NCI-H2227 treated with DMSO at 0.1 percent for 48 hours (cell line): Measurements from ENCODE around the gene KCNQ1.

Experiments used
- DNase-seq: peaks from one replicate; lab custom pipeline; 2025; lab: John Stamatoyannopoulos, UW

KCNQ1 gene

DNA sequence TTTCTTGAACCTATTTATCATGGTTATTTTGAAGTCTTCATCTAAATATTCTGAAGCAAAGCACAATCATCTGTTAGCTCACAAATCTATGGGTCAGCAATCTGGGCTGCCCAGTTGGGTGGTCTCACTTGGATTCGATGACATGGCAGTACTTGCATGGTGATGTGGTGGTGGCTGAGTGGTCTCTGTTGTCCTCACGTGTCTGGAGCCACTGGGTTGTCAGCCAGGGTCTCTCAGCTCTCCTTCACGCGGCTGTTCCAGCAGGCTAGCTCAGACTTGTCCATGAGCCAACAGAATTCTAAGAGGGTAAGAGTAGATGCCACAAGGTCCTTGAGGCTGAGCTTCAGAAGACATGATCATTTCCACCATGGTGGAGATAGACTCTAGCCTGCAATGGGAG lies 321.4 kb downstream of the KCNQ1 start:
- no peak for DNase-seq

DNA sequence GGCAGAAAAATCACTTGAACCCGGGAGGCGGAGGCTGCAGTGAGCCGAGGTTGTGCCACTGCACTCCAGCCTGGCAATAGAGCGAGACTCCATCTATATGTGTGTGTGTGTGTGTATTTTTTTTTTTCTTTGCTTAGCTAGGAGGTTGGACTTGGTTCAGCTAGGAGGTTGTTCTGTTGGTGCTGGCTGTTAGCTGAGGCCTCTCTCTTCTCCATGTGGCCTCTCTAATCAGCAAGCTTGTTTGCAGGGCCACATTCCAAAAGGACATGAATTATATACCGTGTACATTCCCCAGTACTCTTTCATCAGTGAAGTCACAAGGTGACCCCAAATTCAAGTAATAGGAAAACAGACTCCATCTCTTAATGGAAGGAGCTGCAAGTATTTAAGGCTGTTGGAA lies 322.3 kb downstream of the KCNQ1 start:
- no peak for DNase-seq

DNA sequence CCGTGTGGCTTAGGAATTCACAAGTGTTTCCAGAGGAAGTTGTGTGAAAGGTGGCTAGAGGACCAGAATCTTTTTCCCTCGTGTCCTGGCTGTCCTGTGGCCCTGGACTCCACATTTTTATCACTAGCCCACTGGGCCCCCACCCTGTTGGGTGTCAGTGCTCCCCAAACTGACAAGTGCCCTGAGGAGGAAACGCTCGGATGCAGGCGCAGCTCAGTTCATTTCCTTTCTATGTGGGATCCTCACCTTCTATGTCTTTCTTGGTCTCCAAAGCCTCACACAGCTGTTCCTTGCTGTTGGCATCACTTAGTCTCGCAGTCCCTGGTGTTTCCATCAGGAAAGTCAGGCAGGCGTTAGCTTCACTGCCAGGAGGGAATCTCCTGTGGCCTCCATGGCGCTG lies 323.0 kb downstream of the KCNQ1 start:
- DNase-seq = no peak

DNA sequence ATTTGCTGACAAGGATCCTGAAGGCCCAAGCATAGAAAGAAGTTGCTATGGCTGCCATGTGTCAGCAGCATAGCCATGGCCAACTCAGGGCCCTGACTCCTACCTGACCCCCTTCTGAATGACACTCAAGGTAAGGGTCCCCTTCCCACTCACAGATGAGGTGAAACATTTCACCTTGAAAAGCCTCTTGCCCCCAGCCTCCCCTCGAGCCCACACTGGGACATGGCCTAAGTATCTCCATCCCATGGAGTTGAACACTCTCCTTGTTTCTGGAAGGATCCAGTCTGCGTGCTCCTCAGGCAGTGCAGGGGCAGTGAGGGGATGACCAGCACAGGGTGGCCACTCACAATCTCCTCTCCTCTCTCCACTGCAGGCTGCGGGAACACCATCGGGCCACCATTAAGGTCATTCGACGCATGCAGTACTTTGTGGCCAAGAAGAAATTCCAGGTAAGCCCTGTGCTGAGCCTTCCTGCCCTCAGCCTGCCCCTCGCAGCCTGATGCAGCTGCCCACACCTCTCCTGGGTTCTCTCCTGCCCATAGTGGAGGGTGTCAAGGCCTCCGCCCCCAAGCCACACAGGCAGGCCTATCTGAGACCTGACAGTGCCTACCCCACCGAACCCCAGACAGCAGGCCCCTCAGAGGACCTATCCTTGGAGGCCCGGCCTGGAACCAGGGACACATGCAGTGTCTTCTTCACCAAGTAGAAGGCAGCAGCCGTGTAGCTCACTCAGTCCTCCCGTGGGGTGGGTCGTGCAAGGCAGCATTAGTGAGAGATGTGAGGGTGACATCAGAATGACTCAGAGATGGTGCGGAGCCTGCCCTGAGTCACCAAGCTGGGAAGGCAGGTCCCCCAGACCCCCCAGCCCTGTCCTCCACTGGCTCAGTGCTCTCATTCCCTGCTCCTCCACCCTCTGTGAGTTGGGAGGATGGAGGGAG lies 323.9 kb downstream of the KCNQ1 start:
- DNase-seq = no peak

DNA sequence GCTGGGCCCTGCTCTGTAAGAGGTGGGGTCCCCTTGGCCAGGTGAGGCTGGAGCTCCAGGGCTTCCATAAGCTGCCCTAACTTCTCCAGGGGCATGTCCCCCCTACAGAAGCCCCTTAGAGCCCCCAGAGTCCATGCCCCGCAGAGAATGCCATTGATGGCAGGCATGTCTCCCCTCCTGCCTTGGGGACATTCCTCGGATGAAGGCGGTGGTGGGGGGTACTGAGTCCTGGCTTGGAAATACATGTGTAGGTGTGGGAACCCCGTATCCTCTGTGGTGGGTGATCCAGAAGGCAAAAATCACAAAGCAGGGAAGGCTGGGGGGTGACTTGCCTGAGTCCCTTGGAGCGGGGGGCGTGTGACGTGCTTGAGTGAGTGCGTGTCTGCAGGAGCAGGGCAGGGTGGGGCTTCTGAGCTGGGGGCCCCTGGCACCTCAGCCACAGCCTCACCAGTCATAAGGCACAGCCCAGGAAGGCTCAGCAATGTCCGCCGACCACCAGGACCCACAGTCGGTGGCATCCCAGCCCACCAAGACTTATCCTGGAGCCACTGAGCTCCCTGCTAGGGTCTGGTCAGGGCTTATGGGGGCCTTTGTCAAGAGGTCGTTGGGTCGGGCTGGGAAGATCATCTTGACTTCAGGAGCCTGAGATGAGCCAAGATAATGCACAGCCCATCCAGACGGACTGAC lies 324.7 kb downstream of the KCNQ1 start:
- no peak for DNase-seq

DNA sequence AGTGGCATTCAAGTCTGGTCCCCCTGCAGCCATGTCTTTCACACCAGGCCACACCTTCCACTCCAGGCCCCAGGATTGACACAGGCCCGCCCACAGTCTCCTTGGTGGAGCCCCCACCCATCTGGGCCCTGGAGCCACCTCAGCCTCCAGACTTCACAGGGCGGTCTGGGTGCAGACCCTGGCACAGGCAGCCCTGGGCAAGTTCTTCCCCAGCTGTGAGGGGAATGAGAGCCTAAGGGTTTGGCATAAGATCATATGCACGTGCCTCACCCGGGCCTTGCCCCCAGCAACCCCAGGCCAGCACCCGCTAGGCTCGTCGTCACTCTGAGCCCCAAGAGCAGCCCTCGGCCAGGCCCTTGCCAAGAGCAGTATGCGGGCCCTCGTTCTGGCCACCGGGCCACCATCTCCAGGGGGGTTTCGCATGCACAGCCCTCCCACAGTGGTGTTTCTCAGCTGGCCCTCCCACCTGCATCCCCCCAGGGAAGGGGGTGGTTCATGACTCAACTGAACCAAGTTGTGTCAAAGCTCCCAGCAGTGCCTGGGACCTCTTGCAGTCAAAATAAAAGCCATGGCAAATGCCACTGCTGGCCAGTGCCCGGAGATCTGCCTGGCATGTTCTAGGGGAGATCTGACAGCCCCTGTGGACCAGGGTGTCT lies 325.4 kb downstream of the KCNQ1 start:
- DNase-seq = no peak

DNA sequence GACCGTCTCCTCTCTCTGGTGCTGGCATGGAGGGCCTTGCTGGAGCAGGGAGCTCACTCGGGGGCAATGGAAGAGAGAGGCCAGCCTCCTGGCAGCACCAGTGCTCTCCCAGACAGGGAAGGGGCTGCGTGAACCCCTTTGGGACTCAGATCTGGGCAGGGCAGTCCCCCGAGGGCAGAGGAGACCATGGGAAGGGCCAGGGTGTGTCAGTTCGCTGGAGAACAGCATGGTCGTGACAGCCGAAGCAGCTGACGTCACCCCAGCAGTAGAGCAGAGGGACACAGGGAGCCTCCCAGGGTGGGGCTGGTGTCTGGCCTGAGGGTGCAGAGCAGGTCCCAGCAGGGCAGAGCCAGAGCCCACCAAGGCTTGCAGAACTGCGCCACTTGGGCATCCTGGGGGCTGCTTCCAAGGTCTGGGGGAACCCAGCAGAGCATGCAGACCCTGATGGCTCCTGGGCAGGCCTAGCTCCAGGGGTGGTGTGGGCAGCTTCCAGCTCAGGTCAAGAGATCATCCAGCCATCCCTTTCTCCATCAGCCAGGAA lies 326.0 kb downstream of the KCNQ1 start:
- DNase-seq = no peak

DNA sequence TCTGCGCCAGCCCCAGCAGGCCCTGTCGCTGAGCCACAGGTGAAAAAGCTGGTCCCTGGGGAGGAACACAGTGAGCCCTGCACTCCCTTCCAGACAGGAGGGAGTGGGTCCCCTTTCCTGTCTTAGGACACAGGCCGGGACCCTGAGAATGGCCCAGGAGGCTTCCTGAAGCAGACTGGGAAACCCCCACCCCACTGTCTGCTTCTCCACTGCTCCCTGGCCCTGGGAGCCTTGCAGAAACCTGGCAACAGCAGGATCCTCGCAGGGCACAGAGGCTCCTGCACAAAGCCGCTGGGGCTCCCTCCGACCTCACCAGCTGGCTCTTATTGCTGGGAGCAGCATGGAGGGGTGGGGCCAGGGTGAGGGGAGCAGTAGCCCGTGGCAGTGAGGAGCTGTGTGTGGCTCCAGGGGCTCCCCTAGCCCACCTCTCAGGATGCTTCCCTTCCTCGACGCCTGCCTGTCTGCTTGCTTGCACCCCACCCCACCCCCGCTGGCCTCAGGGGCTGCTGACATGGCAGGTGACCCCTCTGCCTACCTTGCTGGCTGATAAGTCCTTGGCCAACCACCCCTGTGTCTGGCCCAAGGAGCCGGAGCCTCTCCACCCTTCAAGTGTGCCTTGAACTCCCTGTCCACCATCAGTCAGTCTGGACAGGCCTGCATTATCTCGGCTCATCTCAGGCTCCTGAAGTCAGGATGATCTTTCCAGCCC lies 327.1 kb downstream of the KCNQ1 start:
- DNase-seq = no peak

DNA sequence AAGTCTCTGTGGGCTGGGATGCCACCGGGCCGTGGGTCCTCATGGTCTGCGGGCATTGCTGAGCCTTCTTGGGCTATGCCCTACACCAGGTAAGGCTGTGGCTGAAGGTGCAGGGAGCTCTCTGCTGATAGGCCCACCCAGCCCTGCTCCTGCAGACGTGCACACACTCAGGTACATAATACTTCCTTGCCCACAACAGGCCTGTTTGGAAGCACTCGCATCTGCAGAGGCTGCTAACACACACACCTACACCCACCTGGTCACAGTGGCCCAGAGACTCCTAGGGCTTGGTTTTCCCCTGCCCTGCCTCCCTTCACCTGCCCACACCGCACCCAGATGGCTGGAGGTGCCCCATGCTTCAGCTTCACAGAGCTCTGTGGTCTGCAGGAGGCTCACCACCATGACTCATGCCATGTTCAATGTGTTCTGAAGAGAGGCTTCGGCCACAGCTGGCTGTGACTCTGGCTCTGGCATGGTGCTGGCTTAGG lies 327.8 kb downstream of the KCNQ1 start:
- no peak for DNase-seq

DNA sequence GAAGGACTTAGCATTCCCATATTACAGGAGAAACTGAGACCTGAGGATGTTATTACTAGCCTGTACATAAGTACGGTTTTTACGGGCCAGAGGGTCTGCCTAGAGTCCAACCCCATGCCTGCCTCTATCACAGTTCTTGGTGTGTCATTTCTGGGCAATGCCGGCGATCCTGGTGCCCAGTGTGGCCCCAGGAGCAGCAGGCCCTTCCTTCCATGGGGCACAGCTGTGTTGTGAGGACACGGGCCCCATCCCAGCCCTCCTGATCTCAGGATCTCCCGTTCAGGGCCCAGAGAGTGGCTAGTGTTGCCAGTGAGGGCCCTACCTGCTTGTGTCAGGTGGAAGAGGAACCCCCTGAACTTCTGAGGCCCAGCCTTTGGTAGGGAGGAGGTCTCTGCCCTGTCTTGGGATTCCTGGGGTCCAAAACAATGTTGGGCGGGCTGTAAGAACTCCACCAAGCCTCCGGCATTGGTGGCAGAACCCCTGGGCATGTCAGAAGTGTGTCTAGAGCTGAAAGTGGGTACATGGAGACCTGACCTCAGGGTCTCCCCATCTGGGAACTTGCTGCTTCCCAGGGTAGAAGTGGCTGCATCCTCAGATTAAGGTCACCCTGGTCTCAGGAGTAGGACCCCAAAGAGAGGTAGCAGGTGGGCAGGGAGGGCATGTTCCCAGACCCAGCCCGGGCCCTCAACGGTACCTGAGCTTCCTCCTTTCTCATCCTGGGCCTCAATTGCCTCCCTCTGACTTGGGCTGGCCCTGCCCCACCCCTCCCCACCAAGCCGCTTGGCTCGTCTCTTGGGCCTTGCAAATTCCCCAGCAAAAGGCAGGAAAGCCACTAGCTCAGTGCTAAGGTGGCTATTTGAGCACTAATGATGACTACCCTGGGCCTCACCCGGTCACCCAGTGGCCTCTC lies 329.6 kb downstream of the KCNQ1 start:
- no peak for DNase-seq

DNA sequence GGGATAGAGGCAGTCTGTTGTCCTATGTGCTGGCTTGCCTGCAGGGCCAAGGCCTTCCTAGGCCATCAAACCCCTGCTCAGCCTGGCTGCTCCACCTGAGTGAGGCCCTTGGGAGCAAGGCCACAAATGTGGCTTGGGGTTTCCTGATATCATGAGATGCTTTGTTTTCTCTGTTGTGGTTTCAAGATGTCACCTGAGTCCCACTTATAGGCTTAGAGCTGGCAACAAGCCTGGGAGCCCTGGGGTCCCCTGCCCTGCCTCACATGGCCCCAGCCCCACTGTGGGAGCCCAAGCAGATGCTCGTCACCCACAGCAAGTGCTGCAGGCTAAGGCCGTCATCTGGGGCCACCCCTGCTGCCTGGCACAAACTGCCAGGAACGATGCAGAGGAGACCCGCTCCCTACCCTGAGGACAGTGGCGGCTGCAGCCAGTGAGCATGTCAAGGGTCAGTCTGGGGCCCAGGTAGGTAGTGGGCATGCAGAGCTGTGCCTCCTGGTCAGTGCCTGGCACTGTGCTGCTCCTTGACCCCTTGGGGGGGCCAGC lies 330.3 kb downstream of the KCNQ1 start:
- DNase-seq = no peak

DNA sequence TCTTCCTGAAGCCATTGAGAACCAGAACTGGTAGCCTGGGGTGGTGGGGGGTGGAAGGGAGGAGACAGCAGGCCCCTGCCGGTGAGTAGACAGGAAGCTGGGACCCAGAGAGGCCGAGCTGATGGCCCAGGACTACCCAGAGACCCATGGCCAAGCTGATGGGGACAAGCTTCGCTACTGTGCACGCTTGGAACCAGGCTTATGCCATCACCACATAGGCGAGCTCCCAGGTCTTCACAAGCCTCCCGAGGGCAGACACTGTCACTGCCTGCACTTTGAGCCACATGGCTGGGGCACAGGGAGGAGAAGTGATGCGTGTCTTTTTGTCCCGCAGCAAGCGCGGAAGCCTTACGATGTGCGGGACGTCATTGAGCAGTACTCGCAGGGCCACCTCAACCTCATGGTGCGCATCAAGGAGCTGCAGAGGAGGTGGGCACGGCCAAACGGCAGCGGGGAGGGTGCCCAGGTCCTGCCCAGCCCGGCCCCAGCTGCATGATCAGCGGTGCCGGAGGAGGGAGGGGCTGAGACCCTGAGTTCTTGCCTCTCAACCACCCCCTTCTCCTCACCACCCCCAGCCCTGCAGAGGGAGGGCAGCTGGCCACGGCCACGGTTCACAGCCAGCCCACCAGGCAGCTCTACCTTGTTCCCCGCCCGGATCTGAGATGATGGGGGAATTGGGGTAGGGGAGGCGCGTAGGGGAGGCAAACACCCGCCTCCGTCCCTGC lies 331.0 kb downstream of the KCNQ1 start:
- DNase-seq = no peak

DNA sequence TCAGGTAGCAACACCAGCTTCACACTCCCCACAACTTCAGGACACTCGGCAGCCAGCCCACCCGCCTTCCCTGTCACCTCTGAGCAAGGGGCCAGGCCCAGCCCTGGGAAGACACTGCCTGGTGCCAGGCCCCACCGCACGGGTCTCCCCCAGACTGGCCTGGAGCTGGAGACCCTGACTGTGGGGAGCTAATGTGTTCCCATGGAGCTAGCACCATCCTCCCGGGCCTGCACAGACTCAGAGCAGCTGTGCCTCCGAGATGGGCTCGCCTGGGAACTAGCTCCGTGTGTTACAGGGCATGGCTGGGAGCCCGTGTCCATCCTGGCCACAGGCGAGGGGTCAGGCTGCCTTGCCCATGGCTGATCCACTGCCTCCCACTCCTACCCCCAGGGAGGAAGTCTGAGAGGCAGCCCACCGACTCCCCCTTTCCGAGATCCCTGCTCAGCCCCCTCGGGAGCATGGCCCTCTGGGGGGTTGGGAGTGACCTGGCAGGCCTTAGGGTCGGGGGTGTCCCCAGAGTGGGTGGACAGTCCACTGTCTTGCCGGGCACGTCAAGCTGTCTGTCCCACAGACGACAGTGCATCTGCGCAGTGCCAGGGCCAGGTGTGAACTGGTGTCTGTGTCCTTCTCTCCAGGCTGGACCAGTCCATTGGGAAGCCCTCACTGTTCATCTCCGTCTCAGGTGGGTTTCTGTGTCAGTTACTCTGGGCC lies 331.7 kb downstream of the KCNQ1 start:
- DNase-seq = no peak

DNA sequence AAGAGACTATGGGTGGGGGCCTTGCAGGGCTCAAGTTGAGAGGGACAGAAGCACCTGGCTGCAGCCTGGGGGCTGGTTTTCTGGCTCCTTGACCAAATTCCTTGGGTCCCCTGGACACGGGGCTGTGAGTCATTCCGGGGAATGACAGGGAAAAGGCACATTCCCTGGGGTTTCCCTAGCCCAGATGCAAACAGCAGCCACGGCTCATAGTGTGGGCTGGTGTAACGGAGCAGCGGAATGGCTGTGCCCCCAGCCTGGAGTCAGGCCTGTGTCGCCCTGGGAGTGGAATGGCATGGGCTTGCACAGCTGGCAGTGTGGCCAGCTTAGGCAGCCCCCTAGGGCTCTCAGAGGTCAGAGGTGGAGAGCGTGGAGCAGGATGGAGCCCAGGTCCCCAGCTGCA lies 332.6 kb downstream of the KCNQ1 start:
- DNase-seq = no peak

DNA sequence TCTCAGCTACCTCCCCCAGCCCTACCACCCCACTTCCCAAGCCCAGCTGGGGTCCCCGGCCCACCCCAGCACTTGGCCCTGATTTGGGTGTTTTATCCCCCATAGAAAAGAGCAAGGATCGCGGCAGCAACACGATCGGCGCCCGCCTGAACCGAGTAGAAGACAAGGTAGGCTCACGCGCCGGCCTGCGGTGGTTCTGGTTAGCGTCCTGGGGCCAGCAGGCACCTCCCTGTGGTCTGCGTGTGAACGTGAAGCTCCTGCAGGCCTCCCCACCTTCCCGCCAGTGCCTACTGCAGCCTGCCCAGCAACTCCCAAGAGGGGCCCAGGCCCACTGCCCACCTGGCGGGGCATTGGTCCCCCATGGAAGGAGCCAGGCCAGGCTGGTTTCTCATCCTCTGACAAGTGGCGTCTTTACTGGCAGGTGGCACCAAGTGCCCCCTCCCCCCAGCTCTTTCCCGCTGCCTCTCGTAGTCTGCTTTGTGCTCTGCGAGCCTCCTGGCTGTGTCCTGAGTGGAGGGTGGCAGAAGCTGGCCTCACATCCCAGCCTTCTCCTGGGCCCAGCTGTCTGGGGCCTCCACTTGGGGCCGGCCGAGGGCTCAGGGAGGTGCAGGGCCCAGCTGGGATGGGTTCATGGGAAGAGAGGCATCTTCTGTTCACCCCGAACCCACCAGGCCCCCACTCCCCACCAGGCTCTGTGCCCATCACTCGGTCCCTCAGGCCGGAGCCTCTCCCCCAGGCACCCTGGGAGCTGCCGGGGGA lies 333.2 kb downstream of the KCNQ1 start:
- DNase-seq = peak; percentile 17

DNA sequence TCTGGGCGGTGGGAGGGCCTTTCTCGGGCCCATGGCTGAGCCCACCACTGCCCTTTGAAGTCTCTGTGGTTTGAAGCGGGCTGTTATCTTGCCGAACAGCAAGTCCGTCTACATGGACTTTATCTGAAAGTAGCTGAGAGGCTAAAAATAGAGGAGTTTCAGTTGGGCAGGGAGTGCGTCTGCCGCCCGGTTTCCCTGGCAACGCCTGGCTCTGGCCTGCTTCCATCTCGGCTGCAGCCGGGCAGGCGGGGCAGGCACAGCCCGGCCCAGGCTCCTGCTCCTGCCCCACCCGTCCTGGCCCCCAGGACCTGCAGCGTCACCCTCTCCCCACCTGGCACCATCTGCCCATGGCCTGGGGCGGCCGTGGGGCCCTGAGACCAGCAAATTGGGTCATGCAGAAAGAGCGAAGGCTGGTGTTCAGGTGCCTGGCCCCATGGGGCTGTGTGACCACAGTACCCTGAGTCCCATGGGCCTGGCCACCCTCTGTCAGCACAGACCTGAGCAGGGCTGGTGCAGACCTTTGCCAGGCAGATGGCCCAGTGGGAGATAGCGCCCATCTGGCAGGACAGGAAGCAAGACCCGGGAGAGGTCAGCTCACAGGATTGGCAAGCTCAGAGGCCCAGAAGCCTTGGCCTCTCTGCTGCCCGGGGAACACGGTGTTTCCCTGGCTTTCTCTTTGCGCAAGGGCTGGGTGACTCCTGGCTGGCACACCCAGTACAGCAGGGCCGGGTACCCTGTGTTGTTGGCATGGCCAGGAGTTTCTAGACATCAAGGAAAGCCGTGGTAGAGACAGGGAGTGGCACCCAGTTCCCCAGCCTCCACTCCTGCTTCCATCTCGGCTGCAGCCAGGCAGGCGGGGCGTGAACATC lies 334.1 kb downstream of the KCNQ1 start:
- DNase-seq = peak; percentile 86

DNA sequence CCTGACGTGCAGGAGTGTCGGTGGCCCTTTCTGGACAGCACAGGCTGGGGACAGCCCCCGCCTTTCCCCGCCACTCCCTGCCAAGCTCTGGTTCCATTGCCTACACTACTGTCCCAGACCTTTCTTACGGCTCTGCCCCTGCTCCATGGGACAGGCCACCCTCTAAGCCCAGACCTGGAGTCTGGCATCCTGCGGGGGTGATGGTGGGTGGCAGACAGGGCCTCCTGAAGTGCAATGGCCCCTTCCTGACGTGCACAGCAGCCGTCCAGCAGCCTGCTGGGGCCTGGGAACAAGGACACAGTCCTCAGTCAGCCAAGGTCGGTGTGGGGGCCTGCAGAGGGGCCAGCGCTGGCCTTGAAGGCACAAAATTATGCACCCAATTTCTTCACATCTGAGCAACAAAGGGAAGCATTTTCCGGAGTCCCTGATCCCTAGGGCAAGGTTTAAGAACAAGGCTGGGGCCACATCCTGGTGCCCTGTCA lies 334.7 kb downstream of the KCNQ1 start:
- no peak for DNase-seq
